ENCODE measurements around the gene ZBTB1. TPM values are rescaled to one million over a fixed set of nuclear protein-coding genes. Genes with fewer than 3 reads are reported as not detected.

The ZBTB1 gene
- total and polyA plus RNA-seq, 12 donors = 15.1 to 38.1 (median 28.2) TPM

GRCh38 chr14:64502456-64502855 is 2.1 kb upstream of the ZBTB1 start:
- Histone ChIP-seq H3K27ac (peak overlapping the region; percentile 93 to 100 (median 99)), H3K27me3 (no peaks in the 10 kb centered on the region), H3K36me3 (replicated peaks in 1 of 2) (no peaks in the 10 kb centered on the region), H3K9me3 (replicated peaks in 1 of 3) (no peaks in the 10 kb centered on the region), H3K4me1 (replicated peaks in 1 of 2) (peaks cover 25 to 52% of the 10 kb centered on the region in 2 donors), H3K4me3 (peak overlapping the region in 2 of 4 donors; percentile 66 to 89)
- intact Hi-C loops (cut with DNase I) = no loop called here
- TF ChIP-seq POLR2A (IDR thresholded peaks at IDR 0.05) (no peak), CTCF (IDR thresholded peaks at IDR 0.05) (no peak)
- no peak for DNase-seq
- WGBS, 4 donors = 56 to 61% (median 59%) methylated on average over 6 of the region's 6 CpGs

- H3K4me3 ChIP-seq = peak overlapping the region; percentile 43 to 89 (median 68)
- DNase-seq = peak in 6 of 7 donors; percentile 30 to 62 (median 36)
- TF ChIP-seq POLR2A (IDR thresholded peaks at IDR 0.05) = no peak
- TF ChIP-seq CTCF (IDR thresholded peaks at IDR 0.05) = no peak
- 0% methylated on average over 18 to 29 of the region's 29 CpGs for WGBS, 4 donors
- H3K27me3 ChIP-seq = no peaks in the 10 kb centered on the region
- no peaks in the 10 kb centered on the region for H3K9me3 ChIP-seq (replicated peaks in 1 of 3)
- peak overlapping the region; percentile 93 to 100 (median 99) for H3K27ac ChIP-seq
- H3K36me3 ChIP-seq (replicated peaks in 1 of 2) = no peaks in the 10 kb centered on the region
- peaks cover 25 to 58% of the 10 kb centered on the region in 2 donors for H3K4me1 ChIP-seq (replicated peaks in 1 of 2)
- intact Hi-C loops (cut with DNase I) = no loop called here
Measured at GRCh38 chr14:64502887-64503433, 1.6 kb upstream of the ZBTB1 start.

GRCh38 chr14:64503434-64504309 is 898 bp upstream of the ZBTB1 start, which contains the start of gene ZBTB25:
Gene ZBTB25 (minus strand): TSS chr14:64503838. CDS start chr14:64490533, 13,305 bp downstream.
- Histone ChIP-seq H3K36me3 (replicated peaks in 1 of 2) (no peaks in the 10 kb centered on the region), H3K9me3 (replicated peaks in 1 of 3) (no peaks in the 10 kb centered on the region), H3K4me1 (replicated peaks in 1 of 2) (peaks cover 25 to 63% of the 10 kb centered on the region in 2 donors), H3K4me3 (peak within 1 kb of the TSS; percentile 43 to 89 (median 74)), H3K27me3 (no peaks in the 10 kb centered on the region), H3K27ac (peak within 1 kb of the TSS; percentile 93 to 100 (median 99))
- intact Hi-C loops (cut with DNase I) = no loop called here
- DNase-seq = peak; percentile 88 to 96 (median 93)
- 0 to 3% (median 0%) methylated on average over 3 to 87 of the region's 87 CpGs for WGBS, 4 donors
- TF ChIP-seq CTCF (IDR thresholded peaks at IDR 0.05) (no peak), POLR2A (IDR thresholded peaks at IDR 0.05) (peak; percentile 90 to 95)

Measured in adrenal gland (tissue), 12 donors.